ENCODE data around the gene NOL4L.

The NOL4L gene

DNA sequence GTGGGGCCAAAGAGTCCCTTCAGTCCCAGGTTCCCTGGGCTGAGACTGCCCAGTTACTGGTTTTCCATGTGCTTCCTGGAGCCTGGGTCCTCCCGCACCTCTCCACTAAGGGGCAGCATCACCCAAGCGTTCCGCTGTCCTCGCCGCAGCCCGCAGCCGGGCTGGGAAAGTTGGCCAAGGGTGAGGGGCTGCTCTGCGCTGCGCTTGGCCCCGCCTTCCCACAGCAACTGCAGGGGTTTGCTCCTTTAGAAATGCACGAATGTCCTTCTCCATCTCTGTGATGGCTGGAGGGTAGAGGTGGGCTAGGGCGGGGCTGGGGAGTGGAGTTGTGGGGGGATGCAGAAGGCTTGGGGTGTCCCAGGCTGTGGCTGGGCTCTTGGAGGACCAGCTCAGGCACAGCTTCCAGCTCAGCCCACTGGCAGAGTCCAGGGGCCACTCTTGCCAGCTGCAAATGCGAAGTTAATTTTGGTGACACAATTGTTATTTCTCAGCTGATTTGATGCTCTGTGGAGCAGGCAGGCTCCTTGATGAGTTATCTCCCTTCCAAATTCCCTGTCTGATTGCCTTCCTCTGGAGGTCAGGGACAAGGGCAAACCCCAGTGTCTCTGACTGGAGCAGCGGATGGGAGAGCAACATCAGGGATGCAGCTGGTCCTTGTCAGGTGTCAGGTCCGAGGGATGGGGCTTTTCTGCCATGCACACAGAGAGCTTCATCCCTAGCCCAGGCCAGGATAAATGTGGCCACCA, 63.2 kb downstream of the NOL4L start:
- DNase-seq: peak; percentile 73

DNA sequence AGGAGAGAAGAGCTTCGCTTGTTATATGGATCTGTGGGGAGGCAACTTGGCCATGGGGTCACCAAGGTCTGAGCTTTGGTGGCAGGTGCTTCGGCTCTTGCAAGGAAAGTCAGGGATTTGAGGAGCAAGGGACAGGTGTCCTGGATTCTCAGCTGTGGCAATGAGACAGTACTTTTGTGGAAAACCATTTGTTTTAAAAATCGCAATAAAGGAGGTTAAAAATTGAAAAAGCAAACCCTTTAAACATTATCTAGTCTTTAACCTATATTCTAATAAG, 64.3 kb downstream of the NOL4L start:
- no peak for DNase-seq

DNA sequence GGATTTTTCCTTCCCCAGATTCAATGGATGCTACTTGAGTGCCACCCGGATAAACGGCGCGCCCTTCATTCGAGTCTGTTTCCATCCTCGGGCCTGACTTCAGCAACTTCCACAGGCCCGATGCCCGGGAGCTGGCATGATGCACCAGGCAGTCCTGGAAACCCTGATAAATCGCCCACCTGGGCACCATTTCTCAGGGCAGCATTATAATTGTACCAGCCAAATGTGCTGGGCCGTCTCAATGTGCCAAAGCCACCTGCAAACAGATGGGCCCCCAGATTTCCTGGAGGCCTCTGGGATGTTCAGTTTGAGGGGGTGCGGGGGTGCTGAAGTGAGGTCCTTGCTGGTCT, 65.8 kb downstream of the NOL4L start:
- no peak for DNase-seq

DNA sequence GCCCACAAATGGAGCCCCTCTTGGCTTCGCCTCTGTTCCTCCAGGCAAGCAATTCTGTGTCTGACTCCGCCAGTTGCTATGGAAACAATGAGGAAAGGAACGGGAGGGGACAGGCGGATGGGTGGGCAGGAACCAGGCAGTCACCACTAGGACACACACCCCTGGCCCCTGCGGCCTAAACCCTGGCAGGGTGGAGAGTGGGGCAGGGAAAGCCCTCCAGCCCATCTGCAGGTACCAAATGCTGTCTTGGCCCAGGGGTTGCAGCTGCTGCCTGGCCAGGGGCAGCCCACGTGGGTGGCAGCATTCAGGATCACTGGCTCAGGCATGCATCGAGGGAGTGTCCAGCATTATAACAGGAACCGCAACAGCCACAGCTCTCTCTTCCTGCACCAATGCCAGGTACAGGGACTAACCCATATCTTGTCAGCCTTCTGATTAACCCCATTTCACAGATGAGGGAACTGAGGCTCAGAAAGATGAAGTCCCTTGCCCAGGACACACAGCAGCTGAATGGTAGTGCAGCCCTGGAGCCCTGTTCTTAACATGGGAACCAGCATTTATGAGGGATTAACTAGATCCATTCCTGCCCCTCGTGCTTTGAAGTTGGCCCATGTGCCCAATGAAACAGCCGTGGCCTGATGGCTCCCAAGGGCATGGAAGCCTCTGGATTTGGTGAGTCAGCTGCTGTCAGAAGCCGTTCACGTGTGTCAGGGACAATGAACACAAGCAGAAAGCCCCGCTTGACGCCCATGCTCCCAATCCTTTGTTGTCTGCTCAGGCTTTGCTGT, 66.3 kb downstream of the NOL4L start:
- no peak for DNase-seq

DNA sequence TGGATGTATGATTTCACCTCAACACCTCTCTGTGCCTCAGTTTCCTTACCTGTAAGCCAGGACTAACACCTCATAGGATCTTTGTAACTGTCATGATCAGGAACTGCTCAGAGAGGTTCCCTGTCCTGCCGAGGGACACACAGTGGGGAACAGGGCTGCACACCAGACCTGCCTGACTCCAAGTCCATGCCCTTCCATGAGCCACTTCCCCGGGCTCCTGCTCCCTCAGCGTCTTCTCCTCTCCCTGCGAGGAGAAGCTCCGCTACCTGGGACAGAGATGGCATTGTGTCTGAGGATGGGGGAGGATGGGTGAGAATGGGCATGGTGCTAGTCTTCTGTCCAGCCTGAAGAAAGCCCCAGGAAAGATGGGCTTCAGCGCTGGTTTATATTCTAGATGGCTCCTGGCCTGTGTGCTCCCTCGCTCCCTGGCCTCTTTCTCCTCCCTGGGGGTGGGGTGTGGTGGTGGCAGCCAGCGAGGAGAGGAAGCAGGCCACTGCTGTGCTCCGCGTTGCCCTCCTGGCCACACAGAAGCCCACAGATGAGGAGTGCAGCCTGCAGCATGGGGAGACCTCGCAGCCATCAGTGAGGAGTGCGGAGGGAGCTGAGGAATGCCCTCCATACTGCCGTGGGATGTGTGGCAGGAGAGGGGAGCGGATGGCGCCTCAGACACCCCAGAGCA, 67.1 kb downstream of the NOL4L start:
- no peak for DNase-seq

DNA sequence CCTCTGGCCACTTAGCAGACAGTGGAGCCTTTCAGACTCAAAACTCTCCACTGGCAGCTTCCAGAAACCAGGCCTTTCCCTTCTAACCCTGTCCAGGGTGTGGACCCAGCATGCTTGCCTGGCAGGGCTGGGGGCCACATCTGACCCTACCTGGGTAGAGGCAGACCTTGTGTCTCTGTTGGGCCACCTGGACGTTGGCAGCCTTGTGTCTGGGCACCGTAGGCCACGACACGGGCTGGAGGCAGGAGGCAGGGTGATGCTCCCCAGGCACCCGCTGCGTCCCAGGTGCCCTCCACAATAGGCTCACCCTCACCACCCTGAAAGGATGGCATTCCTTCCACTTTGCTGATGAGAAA, 67.6 kb downstream of the NOL4L start:
- DNase-seq: no peak

DNA sequence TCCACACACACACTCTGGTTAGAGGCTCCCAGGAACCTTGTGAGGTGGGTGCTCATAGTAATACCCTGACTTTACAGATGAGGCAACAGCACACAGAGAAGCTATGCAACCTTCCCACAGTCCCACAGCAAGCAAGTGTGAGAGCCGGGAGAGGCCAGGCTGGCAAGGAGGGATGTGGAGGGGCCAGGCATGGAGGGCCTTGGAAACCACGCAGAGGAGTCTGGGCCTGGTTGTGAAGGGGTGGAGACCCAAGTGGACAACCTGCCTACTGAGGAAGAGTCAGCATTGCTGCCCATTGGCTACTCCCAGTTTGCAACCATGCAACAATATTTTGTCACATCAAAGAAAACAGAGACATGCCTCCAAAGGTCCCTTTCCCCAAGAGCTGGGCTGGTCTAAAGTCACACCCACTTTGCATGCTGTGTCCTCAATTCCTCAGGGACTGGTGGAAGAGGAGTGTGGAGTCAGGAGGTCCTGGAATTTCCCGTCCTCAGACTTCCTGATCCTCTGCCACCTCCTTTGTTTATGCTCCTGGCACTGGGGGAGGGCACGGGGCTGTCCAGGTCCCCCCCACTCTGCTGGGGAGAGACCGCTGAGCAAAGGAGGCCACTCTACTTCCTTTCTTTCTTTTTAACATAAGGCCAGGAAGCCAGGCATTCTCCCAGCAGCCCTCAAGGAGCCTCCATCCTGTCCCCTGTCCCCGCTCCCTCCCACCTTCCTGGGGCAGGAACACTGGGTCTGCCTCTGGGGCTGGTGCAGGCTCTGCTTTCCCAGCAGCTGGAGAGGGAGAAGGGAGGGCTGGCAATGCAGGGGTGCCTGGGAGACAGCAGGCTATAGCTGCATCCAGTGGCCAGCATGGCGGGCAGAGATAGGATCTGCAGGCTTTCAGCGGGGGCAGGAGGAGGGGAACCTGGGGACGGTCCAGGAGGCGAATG, 68.3 kb downstream of the NOL4L start:
- DNase-seq: no peak

DNA sequence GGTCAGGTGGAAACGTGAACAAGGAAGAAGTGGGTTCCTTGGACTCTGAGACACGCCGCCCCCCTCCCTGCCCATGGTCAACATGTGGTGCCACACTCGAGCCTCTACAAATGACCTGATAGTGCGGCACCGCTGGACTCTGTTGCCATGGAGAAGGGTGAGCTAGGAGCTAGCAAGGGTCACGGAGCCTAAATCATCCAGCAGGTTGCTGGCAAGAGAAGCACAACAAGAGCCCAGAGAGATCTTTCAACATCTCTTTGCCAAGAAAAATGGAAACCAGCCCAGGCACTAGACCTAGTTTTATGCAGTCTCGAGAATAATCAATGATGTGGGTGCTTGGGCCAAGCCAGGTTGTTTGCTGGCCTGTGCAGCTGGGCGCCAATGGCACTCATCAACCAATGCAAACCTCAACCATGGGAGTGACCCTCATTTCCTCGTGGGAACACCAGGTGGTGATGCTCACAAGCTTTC, 69.5 kb downstream of the NOL4L start:
- no peak for DNase-seq

DNA sequence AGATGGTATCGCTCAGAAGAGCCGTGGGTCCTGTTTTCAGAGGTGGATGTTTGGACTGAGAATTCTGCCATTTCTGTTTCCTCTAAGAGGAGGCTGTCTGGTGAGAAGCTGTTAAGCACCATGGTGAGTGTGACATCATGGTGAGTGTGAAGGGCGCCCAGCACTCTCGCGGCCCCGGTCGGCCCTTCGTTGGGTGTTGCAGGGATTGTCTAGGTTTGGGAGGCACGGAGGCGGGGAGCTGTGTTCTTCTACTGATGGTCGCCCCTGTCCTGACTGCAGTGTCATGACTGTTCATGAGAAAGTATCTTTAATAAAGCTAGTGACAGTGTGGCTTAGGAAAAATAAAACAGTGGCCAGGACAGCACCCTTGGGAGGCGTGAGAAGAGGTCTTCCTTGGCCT, 70.4 kb downstream of the NOL4L start:
- no peak for DNase-seq

DNA sequence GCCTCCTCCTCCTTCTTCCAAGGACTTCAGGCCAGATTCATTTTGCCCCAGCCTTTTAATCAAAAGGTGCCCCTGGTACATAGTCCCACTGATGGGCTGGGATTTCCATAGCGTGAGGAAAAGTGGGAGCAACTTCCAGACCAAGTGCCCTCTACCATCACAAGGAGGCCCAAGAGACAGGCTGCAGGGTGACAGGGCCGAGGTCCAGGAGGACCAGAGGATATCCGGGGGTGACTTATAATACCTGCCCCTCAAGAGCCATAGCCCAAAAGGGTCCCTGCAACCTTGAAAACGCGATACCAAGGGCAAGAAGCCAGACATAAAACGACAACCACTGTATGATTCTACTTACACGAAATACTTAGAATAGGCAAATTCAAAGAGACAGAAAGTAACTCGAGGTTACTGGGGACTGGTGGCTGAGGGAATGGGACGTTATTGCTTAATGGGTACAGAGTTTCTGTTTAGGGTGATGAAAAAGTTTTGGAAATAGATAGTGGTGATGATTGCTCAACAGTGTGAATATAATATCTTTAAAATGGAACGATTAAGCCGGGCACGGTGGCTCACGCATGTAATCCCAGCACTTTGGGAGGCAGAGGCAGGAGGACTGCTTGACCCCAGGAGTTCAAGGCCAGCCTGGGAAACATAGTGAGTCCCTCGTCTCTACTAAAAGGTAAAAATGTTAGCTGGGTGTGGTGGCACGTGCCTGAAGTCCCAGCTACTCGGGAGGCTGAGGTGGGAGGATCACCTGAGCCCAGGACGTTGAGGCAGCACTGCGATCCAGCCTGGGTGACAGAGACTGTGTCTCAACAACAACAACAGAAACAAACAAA, 71.9 kb downstream of the NOL4L start:
- no peak for DNase-seq

DNA sequence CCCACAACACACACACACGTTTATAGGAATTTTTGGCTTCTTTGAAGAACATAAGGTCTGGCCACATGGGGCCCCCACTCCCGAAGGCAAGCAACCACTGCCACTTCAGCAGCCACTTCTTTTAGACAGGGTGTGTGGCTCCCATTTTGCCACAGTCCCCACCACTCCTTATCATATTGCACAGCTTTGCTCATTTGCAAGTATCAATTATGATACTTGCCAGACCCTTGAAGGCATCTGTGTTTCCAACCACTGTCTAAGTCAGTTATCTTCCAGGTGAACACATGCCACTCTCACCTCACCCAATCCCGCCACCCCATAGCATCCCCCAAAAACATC, 73.1 kb downstream of the NOL4L start:
- DNase-seq: no peak

DNA sequence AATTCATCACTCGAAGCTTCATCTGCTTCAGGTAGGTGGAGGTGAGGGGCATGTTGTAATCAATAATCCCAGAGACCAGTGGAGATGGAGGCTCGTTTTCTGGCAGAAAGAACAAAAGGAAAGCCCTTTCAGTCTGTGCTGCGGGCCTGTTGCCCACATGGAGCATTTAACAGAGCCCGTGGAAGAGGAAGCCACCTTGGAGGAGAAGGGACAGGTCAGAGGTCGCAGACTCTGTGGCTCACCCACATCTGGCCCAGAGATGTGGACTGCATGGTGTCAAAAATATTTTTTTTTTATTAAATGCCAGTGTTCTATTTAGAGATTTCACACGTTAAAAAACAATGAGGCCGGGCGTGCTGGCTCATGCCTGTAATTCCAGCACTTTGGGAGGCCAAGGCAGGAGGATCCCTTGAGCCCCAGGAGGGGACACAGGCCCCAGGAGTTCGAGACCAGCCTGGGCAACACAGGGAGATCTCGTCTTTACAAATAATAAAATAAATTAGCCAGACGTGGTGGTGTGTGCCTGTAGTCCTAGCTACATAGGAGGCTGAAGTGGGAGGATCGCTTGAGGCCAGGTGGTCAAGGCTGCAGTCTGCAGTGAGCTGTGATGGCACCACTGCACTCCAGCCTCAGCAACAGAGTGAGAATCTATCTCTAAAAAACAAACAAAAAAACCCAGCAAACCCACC, 73.6 kb downstream of the NOL4L start:
- no peak for DNase-seq

DNA sequence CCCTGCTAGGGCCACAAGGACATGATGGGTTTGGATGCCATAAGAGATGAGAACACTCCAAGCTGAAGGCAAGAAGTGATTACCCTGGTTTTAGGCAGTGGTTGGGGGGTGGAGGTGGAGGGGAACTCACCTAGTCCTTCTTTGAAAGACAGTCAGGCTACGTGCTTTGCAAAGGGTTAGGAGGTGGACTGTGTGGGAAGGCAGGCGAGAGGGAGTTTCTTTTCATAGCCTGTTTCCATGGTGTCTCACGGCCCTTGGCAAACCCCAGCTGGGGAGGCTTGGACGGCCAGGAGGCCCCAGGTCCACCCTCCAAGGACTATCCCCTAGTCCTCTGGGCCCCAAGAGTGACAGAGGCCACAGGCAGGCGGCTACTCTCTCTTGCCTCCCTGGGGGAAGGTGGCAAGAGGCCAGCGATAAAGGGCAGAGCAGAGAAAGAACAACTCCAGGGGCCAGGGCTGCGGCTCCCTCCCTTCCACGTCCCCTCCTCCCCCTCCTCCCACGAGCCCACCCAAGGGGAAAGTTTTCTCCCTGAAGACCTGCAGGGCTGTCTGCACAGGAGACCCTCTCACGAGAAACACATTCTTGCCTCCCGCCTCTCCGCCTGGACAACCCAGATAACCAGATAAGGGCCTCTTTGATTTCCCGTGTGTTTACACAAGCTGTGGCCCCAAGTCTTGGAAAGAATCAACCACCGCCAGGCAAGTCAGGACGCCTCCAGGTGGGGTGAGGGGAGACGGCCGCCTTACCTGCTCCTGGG, 74.4 kb downstream of the NOL4L start:
- DNase-seq: no peak

DNA sequence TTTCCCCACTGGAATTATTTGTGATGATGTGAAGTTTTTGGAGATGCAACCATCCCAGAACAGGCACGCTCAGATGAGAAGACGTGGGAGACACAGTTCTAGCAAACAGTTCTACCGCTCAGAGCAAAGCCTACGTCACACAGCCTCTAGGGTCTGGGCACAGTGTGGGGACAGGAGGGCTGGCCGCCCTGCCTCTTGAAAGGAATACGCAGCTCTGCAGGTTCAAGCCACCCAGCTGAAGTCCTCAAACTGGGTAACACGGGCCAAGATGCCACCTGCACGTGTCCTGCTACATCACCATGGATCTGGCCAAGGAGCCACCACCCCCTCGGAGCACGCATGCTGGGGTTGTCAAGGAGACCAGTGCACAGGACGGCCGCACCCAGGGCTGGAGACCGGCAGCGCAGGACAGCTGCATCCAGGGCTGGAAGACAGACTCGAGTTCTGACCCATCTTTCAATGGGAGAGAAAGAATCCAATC, 75.0 kb downstream of the NOL4L start:
- DNase-seq: no peak

DNA sequence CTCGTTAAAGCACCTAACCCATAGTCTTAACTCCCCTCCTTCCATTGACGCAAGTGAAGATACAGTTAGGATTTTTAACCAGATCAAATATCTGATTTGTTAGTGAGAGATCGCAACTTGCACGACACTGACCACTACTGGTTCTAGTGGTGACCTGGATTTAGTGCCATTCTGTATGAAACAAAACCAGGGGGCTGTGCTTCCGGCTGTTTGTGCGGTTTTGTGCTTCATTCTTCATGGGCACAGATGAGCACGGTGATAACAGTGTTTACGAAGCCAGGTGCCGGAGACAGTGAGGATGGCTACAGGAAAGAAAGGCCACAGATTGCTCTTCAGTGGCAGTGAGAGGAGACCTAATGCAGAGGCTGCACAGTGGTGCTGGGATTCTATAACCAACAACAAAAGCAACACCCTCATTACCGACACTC, 75.5 kb downstream of the NOL4L start:
- peak; percentile 80 for DNase-seq

DNA sequence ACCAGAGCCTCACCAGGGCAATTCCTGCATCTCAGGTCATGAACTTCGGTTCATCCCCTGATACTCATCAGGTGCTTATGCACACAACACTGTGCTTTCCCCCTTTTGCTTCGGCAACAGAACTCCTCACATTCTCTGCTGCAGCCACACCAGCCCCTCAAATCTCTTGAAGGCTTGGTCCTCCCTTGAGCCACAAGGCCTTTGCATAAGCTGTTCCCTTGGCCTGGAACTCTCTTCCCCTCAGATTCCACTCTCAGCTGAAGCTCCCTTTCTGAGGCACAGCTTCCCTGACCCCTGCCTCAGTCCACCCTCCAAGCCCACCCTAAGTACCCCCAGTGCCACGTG, 76.4 kb downstream of the NOL4L start:
- no peak for DNase-seq

DNA sequence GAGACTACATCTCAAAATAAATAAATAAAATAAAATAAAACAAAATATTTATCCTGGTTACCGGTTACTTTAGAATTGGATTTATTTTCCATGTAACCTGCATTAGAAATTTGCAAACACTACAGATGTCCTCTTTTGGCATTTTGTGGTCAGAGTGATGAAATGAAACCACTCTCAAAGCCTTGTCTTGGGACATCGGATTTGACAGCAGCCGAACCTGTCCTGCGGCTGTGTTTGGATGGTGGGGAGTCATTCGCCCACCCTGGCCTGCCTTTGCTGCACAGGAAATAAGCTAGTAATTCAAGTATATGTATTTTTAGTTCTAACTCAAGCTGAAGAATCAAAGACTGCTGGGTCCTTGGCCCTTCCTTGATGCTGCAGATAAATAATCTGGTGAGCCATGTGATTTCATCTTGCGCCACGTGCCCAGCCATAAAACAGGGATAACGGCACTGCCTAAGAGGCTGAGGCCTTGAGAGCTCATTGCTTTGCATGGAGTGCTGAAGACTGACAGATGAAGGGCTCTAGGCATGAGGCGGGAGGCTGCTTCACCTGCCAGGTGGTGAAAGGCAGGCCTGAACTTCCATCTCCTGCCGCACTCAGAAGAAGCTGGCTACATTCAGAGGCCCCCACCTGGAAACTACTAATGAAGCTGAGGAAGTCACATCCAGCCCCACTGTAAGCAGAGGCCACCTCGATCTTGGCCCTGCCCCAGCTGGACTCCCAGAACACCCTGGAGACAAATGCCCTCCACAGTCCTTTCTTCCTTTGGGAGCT, 76.9 kb downstream of the NOL4L start:
- DNase-seq: no peak

DNA sequence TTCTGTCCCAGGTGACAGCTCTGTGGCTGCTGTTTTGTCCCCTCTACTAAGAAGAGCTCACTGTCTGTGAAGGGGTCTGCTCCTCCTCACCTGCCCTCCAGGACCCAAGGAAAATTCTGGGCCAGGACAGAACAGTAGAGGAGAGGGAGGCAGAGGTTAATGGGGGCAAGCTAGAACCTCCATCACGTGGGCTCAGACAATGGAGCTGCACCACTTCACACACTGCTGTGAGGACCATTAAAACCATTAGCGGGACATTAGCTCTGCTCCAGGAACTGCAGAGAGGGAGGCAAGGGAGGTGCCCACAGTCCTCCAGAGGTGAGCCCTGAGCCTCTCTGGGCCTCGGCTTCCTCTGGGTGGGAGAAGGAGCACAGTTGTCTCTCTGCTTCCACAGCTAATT, 78.4 kb downstream of the NOL4L start:
- no peak for DNase-seq

DNA sequence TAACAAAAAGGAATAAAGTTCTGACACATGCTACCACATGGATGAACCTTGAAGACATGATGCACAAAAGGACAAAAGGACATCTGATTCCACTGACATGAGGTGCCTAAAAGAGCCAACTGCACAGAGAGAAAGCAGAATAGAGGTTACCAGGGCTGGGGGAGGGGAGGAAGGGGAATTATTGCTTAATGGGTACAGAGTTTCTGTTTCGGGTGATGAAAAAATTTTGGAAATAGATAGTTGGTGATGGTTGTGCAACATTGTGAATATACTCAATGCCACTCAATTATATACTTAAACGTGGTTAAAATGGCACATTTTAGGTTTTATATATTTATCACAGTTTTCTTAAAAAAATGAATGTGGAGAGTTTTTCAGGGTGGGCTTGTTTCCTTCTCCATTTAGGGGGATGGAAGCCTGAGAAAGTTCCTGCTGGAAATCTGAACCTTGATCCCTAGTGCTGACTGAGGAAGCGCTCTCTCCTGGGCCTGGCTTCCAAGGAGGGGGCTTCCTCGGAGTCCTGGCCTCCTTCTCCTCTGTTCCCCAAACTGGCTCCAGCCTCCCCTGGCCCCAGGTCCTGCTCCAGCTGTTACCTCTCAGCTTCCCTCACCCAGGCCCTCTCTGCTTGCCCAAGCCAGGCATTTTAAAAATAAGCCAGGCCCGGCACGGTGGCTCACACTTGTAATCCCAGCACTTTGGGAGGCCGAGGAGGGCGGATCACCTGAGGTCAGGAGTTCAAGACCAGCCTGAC, 79.2 kb downstream of the NOL4L start:
- no peak for DNase-seq

All from CD4-positive, alpha-beta T cell treated with Interleukin-17A for 1 hour (primary cell).